ENCODE data around the gene COL4A4. TPM values are rescaled to one million over a fixed set of nuclear protein-coding genes. Genes with fewer than 3 reads are reported as not detected.

Gene COL4A4
- total RNA-seq, 1 donor from 2014 or later: 24.3 TPM

- intact Hi-C loops (cut with DNase I): no loop called here
- Histone ChIP-seq H3K27me3 (ENCODE audit: low read depth) (no peaks in the 10 kb centered on the region), H3K4me3 (no peak overlapping the region), H3K27ac (no peak overlapping the region), H3K9me3 (peaks cover 4% of the 10 kb centered on the region), H3K36me3 (no peaks in the 10 kb centered on the region), H3K4me1 (no peaks in the 10 kb centered on the region)
- no peak for TF ChIP-seq CTCF (IDR thresholded peaks at IDR 0.05)
- DNase-seq (no peak), ATAC-seq (no peak)
Observed at GRCh38 chr2:227150222-227150936, 13.6 kb downstream of the COL4A4 start.

GRCh38 chr2:227148106-227148505 is 15.9 kb downstream of the COL4A4 start:
- Histone ChIP-seq H3K4me3 (no peak overlapping the region), H3K27me3 (ENCODE audit: low read depth) (no peaks in the 10 kb centered on the region), H3K36me3 (no peaks in the 10 kb centered on the region), H3K9me3 (peaks cover 4% of the 10 kb centered on the region), H3K4me1 (no peaks in the 10 kb centered on the region), H3K27ac (no peak overlapping the region)
- intact Hi-C loops (cut with DNase I): no loop called here
- no peak for ATAC-seq
- no peak for DNase-seq
- no peak for TF ChIP-seq CTCF (IDR thresholded peaks at IDR 0.05)

GRCh38 chr2:227147023-227147422 is 17.0 kb downstream of the COL4A4 start:
- ATAC-seq (no peak), DNase-seq (no peak)
- TF ChIP-seq CTCF (IDR thresholded peaks at IDR 0.05): no peak
- Histone ChIP-seq H3K27me3 (ENCODE audit: low read depth) (no peaks in the 10 kb centered on the region), H3K27ac (no peak overlapping the region), H3K9me3 (peaks cover 4% of the 10 kb centered on the region), H3K4me3 (no peak overlapping the region), H3K36me3 (no peaks in the 10 kb centered on the region), H3K4me1 (no peaks in the 10 kb centered on the region)
- intact Hi-C loops (cut with DNase I): no loop called here

GRCh38 chr2:227146456-227146855 is 17.5 kb downstream of the COL4A4 start:
- Histone ChIP-seq H3K27ac (no peak overlapping the region), H3K4me1 (peaks cover 3% of the 10 kb centered on the region), H3K9me3 (peaks cover 4% of the 10 kb centered on the region), H3K4me3 (no peak overlapping the region), H3K36me3 (no peaks in the 10 kb centered on the region), H3K27me3 (ENCODE audit: low read depth) (no peaks in the 10 kb centered on the region)
- no peak for TF ChIP-seq CTCF (IDR thresholded peaks at IDR 0.05)
- DNase-seq (no peak), ATAC-seq (no peak)
- intact Hi-C loops (cut with DNase I): no loop called here

GRCh38 chr2:227143895-227144294 is 20.1 kb downstream of the COL4A4 start:
- no peaks in the 10 kb centered on the region for H3K36me3 ChIP-seq
- H3K4me3 ChIP-seq: no peak overlapping the region
- intact Hi-C loops (cut with DNase I): no loop called here
- TF ChIP-seq CTCF (IDR thresholded peaks at IDR 0.05): no peak
- peaks cover 4% of the 10 kb centered on the region for H3K9me3 ChIP-seq
- no peak overlapping the region for H3K27ac ChIP-seq
- H3K4me1 ChIP-seq: peaks cover 3% of the 10 kb centered on the region
- ATAC-seq: no peak
- no peaks in the 10 kb centered on the region for H3K27me3 ChIP-seq (ENCODE audit: low read depth)
- no peak for DNase-seq

All from lower lobe of right lung (tissue), 2 donors.